T-helper 1 cell treated with Interleukin-12 subunit alpha and Interleukin-12 subunit beta and Interleukin-4 antibody, amounts not matched to agents 30 μg/mL and 1 μg/mL, for 36 hours (primary cell): ENCODE measurements around the gene ATP7A.

Experiments
- H3K27ac Mint-ChIP-seq: one replicate; pipeline ENCODE4 v1.8.0; 2021; ENCODE audit warnings: mild to moderate bottlenecking, mixed read lengths
- H3K27me3 Mint-ChIP-seq: one replicate; pipeline ENCODE4 v1.8.0; 2021; ENCODE audit warnings: low read depth, mixed read lengths
- H3K36me3 Mint-ChIP-seq: one replicate; pipeline ENCODE4 v1.8.0; 2021; ENCODE audit warnings: low read depth, mixed read lengths
- H3K4me1 Mint-ChIP-seq: one replicate; pipeline ENCODE4 v1.8.0; 2021; ENCODE audit warnings: low read depth, mixed read lengths
- H3K4me3 Mint-ChIP-seq: one replicate; pipeline ENCODE4 v1.8.0; 2021; ENCODE audit warnings: mild to moderate bottlenecking, moderate library complexity, mixed read lengths
- H3K9me3 Mint-ChIP-seq: one replicate; pipeline ENCODE4 v1.8.0; 2021; ENCODE audit warnings: mixed read lengths

ATP7A gene

GRCh38 chrX:77961063-77961462, 50.6 kb downstream of the ATP7A start:
- Mint-ChIP-seq H3K27ac (peak overlapping the region; percentile 75), H3K9me3 (peaks cover 4% of the 10 kb centered on the region), H3K4me3 (peak overlapping the region; percentile 34), H3K4me1 (peaks cover 34% of the 10 kb centered on the region), H3K27me3 (no peaks in the 10 kb centered on the region), H3K36me3 (peaks cover 5% of the 10 kb centered on the region)

- peaks cover 4% of the 10 kb centered on the region for H3K36me3 Mint-ChIP-seq
- H3K27me3 Mint-ChIP-seq: no peaks in the 10 kb centered on the region
- peaks cover 34% of the 10 kb centered on the region for H3K4me1 Mint-ChIP-seq
- peak overlapping the region; percentile 94 for H3K27ac Mint-ChIP-seq
- H3K9me3 Mint-ChIP-seq: no peaks in the 10 kb centered on the region
- H3K4me3 Mint-ChIP-seq: peak overlapping the region; percentile 82
Measured at GRCh38 chrX:77962068-77962902, 51.8 kb downstream of the ATP7A start.

- no peak overlapping the region for H3K4me3 Mint-ChIP-seq
- H3K4me1 Mint-ChIP-seq: peaks cover 15% of the 10 kb centered on the region
- no peak overlapping the region for H3K27ac Mint-ChIP-seq
- no peaks in the 10 kb centered on the region for H3K9me3 Mint-ChIP-seq
- H3K27me3 Mint-ChIP-seq: no peaks in the 10 kb centered on the region
- H3K36me3 Mint-ChIP-seq: peaks cover 4% of the 10 kb centered on the region
Measured at GRCh38 chrX:77966361-77966760, 55.9 kb downstream of the ATP7A start.

GRCh38 chrX:77967631-77968030, 57.1 kb downstream of the ATP7A start:
- peaks cover 5% of the 10 kb centered on the region for H3K36me3 Mint-ChIP-seq
- no peaks in the 10 kb centered on the region for H3K27me3 Mint-ChIP-seq
- no peak overlapping the region for H3K27ac Mint-ChIP-seq
- H3K4me3 Mint-ChIP-seq: no peak overlapping the region
- H3K4me1 Mint-ChIP-seq: peaks cover 3% of the 10 kb centered on the region
- no peaks in the 10 kb centered on the region for H3K9me3 Mint-ChIP-seq

- Mint-ChIP-seq H3K4me1 (peaks cover 2% of the 10 kb centered on the region), H3K36me3 (peaks cover 5% of the 10 kb centered on the region), H3K4me3 (no peak within 1 kb of the TSS), H3K27ac (no peak within 1 kb of the TSS), H3K27me3 (no peaks in the 10 kb centered on the region), H3K9me3 (no peaks in the 10 kb centered on the region)
Measured at GRCh38 chrX:77969538-77969937, 59.0 kb downstream of the ATP7A start, which contains the start of gene PGAM4. Gene PGAM4, minus strand, starts transcription at chrX:77969638. Its CDS starts 0 bp downstream, at chrX:77969638.

GRCh38 chrX:77975755-77976154, 65.3 kb downstream of the ATP7A start:
- H3K4me3 Mint-ChIP-seq: no peak overlapping the region
- H3K4me1 Mint-ChIP-seq: peaks cover under 1% of the 10 kb centered on the region
- H3K27me3 Mint-ChIP-seq: no peaks in the 10 kb centered on the region
- no peak overlapping the region for H3K27ac Mint-ChIP-seq
- no peaks in the 10 kb centered on the region for H3K9me3 Mint-ChIP-seq
- H3K36me3 Mint-ChIP-seq: peaks cover 14% of the 10 kb centered on the region

GRCh38 chrX:77977095-77977494, 66.6 kb downstream of the ATP7A start:
- Mint-ChIP-seq H3K27ac (no peak overlapping the region), H3K4me3 (no peak overlapping the region), H3K9me3 (no peaks in the 10 kb centered on the region), H3K27me3 (no peaks in the 10 kb centered on the region), H3K4me1 (no peaks in the 10 kb centered on the region), H3K36me3 (peaks cover 12% of the 10 kb centered on the region)

GRCh38 chrX:77977518-77977917, 67.0 kb downstream of the ATP7A start:
- Mint-ChIP-seq H3K36me3 (peaks cover 12% of the 10 kb centered on the region), H3K4me3 (no peak overlapping the region), H3K4me1 (no peaks in the 10 kb centered on the region), H3K27ac (no peak overlapping the region), H3K9me3 (no peaks in the 10 kb centered on the region), H3K27me3 (no peaks in the 10 kb centered on the region)

- no peaks in the 10 kb centered on the region for H3K9me3 Mint-ChIP-seq
- H3K27me3 Mint-ChIP-seq: no peaks in the 10 kb centered on the region
- no peak overlapping the region for H3K4me3 Mint-ChIP-seq
- H3K4me1 Mint-ChIP-seq: no peaks in the 10 kb centered on the region
- H3K27ac Mint-ChIP-seq: no peak overlapping the region
- H3K36me3 Mint-ChIP-seq: peaks cover 12% of the 10 kb centered on the region
Measured at GRCh38 chrX:77979870-77980269, 69.4 kb downstream of the ATP7A start.

GRCh38 chrX:78011846-78012245, 101.4 kb downstream of the ATP7A start:
- H3K36me3 Mint-ChIP-seq: peaks cover 15% of the 10 kb centered on the region
- H3K27me3 Mint-ChIP-seq: no peaks in the 10 kb centered on the region
- H3K4me1 Mint-ChIP-seq: no peaks in the 10 kb centered on the region
- H3K9me3 Mint-ChIP-seq: no peaks in the 10 kb centered on the region
- no peak overlapping the region for H3K27ac Mint-ChIP-seq
- no peak overlapping the region for H3K4me3 Mint-ChIP-seq

GRCh38 chrX:78019586-78020483, 109.3 kb downstream of the ATP7A start:
- no peaks in the 10 kb centered on the region for H3K9me3 Mint-ChIP-seq
- H3K36me3 Mint-ChIP-seq: peaks cover 12% of the 10 kb centered on the region
- H3K27me3 Mint-ChIP-seq: no peaks in the 10 kb centered on the region
- no peak overlapping the region for H3K4me3 Mint-ChIP-seq
- H3K27ac Mint-ChIP-seq: no peak overlapping the region
- peaks cover 2% of the 10 kb centered on the region for H3K4me1 Mint-ChIP-seq

- Mint-ChIP-seq H3K9me3 (no peaks in the 10 kb centered on the region), H3K4me3 (no peak overlapping the region), H3K27me3 (no peaks in the 10 kb centered on the region), H3K36me3 (no peaks in the 10 kb centered on the region), H3K4me1 (peaks cover 3% of the 10 kb centered on the region), H3K27ac (no peak overlapping the region)
Measured at GRCh38 chrX:78024349-78025059, 114.0 kb downstream of the ATP7A start.

- Mint-ChIP-seq H3K27me3 (no peaks in the 10 kb centered on the region), H3K9me3 (no peaks in the 10 kb centered on the region), H3K4me1 (peaks cover 3% of the 10 kb centered on the region), H3K36me3 (peaks cover 3% of the 10 kb centered on the region), H3K4me3 (no peak overlapping the region), H3K27ac (no peak overlapping the region)
Measured at GRCh38 chrX:78027798-78028197, 117.3 kb downstream of the ATP7A start.

- no peak overlapping the region for H3K27ac Mint-ChIP-seq
- H3K27me3 Mint-ChIP-seq: no peaks in the 10 kb centered on the region
- no peaks in the 10 kb centered on the region for H3K9me3 Mint-ChIP-seq
- H3K4me3 Mint-ChIP-seq: no peak overlapping the region
- peaks cover 3% of the 10 kb centered on the region for H3K4me1 Mint-ChIP-seq
- peaks cover 7% of the 10 kb centered on the region for H3K36me3 Mint-ChIP-seq
Measured at GRCh38 chrX:78029663-78030062, 119.2 kb downstream of the ATP7A start.
